ENCODE data around the gene NUP50. TPM values are rescaled to one million over a fixed set of nuclear protein-coding genes. Genes with fewer than 3 reads are reported as not detected.
A peak's percentile ranks its signal among the peaks of the same experiment; 100 is the strongest.

Gene NUP50
- total and polyA plus RNA-seq, 2 of the 13 experiments (the other 11 are each of a cell fraction or from before 2014, with no cell fraction given), result 14.2 to 52.4 TPM

DNA sequence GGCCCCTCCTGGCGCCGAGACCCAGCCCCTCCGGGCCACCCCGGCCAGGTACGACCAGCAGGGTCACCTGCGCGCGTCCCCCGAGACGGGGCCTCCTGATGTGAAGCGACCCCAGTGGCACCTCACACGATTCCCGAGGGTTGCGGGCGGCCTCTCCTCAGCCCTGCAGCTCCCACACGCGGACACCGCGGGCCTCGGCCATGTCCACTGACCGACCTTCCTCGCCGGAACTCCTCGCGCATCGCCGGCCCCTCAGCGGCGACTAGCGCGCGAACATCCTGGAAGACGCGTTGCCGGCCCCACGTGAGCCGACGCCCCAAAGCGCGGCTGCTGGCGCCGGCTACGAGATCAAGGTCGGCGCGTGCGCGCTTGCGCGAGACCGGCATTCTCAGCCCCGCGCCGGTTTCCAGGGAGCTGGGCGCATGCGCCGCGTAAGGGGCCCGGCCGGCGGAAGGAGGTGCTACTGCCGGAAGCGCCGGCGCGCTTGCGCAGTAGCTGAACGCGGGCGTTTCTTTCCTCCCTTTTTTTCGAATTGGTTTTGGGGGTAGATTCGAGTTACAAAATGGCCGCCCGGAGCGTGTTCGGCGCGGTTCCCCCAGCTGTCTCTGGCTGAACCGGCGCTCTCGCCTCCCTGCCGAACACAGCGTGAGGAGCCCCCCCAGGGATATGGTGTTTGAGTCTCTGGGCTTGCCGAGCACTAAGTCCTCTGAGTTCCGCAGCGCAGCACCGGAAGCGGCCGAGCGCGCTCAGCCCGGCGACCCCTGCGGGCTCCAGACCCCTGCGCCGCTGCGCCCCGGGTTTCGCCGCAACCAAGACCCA is at the start of gene NUP50 (continued):
- TF ChIP-seq, protein P1, sequence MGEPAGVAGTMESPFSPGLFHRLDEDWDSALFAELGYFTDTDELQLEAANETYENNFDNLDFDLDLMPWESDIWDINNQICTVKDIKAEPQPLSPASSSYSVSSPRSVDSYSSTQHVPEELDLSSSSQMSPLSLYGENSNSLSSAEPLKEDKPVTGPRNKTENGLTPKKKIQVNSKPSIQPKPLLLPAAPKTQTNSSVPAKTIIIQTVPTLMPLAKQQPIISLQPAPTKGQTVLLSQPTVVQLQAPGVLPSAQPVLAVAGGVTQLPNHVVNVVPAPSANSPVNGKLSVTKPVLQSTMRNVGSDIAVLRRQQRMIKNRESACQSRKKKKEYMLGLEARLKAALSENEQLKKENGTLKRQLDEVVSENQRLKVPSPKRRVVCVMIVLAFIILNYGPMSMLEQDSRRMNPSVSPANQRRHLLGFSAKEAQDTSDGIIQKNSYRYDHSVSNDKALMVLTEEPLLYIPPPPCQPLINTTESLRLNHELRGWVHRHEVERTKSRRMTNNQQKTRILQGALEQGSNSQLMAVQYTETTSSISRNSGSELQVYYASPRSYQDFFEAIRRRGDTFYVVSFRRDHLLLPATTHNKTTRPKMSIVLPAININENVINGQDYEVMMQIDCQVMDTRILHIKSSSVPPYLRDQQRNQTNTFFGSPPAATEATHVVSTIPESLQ (CRISPR knock-in tag; conservative IDR thresholded peaks at IDR 0.05), result no peak
- no peak; the same call in 1 of the 2 replicates for TF ChIP-seq ISX (CRISPR knock-in tag; conservative IDR thresholded peaks at IDR 0.05)
- TF ChIP-seq ZFP36L1 (CRISPR knock-in tag; IDR thresholded peaks at IDR 0.05), result peak; percentile 93
- TF ChIP-seq, protein P2, sequence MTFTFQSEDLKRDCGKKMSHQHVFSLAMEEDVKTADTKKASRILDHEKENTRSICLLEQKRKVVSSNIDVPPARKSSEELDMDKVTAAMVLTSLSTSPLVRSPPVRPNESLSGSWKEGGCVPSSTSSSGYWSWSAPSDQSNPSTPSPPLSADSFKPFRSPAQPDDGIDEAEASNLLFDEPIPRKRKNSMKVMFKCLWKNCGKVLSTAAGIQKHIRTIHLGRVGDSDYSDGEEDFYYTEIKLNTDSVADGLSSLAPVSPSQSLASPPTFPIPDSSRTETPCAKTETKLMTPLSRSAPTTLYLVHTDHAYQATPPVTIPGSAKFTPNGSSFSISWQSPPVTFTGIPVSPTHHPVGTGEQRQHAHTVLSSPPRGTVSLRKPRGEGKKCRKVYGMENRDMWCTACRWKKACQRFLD (CRISPR knock-in tag; IDR thresholded peaks at IDR 0.05; ENCODE audit: borderline replicate concordance), result peak; percentile 88
- peak; percentile 57; the same call in 1 of the 2 replicates for TF ChIP-seq ZFP37 (CRISPR knock-in tag; IDR thresholded peaks at IDR 0.05; ENCODE audit: borderline replicate concordance)
- TF ChIP-seq, protein P3, sequence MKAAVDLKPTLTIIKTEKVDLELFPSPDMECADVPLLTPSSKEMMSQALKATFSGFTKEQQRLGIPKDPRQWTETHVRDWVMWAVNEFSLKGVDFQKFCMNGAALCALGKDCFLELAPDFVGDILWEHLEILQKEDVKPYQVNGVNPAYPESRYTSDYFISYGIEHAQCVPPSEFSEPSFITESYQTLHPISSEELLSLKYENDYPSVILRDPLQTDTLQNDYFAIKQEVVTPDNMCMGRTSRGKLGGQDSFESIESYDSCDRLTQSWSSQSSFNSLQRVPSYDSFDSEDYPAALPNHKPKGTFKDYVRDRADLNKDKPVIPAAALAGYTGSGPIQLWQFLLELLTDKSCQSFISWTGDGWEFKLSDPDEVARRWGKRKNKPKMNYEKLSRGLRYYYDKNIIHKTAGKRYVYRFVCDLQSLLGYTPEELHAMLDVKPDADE (CRISPR knock-in tag; IDR thresholded peaks at IDR 0.05), result peak; percentile 70; the same call in 1 of the 2 replicates
- TF ChIP-seq, protein P4, sequence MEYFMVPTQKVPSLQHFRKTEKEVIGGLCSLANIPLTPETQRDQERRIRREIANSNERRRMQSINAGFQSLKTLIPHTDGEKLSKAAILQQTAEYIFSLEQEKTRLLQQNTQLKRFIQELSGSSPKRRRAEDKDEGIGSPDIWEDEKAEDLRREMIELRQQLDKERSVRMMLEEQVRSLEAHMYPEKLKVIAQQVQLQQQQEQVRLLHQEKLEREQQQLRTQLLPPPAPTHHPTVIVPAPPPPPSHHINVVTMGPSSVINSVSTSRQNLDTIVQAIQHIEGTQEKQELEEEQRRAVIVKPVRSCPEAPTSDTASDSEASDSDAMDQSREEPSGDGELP (IDR thresholded peaks at IDR 0.05; ENCODE audit: borderline replicate concordance, low read depth), result peak; percentile 31; the same call in 1 of the 2 replicates
- TF ChIP-seq SP1 (IDR thresholded peaks at IDR 0.05), result no peak
- 0 out of 2 replicates have a peak, but pooled peaks have one; percentile 10 for TF ChIP-seq SP1 (CRISPR knock-in tag; IDR thresholded peaks at IDR 0.05)
- no peak for TF ChIP-seq MAFG (CRISPR knock-in tag; IDR thresholded peaks at IDR 0.05)
- TF ChIP-seq, protein P5, sequence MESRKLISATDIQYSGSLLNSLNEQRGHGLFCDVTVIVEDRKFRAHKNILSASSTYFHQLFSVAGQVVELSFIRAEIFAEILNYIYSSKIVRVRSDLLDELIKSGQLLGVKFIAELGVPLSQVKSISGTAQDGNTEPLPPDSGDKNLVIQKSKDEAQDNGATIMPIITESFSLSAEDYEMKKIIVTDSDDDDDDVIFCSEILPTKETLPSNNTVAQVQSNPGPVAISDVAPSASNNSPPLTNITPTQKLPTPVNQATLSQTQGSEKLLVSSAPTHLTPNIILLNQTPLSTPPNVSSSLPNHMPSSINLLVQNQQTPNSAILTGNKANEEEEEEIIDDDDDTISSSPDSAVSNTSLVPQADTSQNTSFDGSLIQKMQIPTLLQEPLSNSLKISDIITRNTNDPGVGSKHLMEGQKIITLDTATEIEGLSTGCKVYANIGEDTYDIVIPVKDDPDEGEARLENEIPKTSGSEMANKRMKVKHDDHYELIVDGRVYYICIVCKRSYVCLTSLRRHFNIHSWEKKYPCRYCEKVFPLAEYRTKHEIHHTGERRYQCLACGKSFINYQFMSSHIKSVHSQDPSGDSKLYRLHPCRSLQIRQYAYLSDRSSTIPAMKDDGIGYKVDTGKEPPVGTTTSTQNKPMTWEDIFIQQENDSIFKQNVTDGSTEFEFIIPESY (CRISPR knock-in tag; IDR thresholded peaks at IDR 0.05), result peak; percentile 42; the same call in 1 of the 2 replicates
- peak; percentile 74 for TF ChIP-seq ZNF777 (CRISPR knock-in tag; IDR thresholded peaks at IDR 0.05)
- TF ChIP-seq, protein P6, sequence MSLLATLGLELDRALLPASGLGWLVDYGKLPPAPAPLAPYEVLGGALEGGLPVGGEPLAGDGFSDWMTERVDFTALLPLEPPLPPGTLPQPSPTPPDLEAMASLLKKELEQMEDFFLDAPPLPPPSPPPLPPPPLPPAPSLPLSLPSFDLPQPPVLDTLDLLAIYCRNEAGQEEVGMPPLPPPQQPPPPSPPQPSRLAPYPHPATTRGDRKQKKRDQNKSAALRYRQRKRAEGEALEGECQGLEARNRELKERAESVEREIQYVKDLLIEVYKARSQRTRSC (CRISPR knock-in tag; IDR thresholded peaks at IDR 0.05; ENCODE audit: low read depth), result peak; percentile 90; the same call in 1 of the 2 replicates
